RWPE2 (cell line): ENCODE data around the gene CHN2.

Source experiments
- ATAC-seq: fragments of 200-7000 bp; cut with Tn5 transposase; 3 replicates; pipeline ENCODE4 v1.9.1; 2021; ENCODE audit warnings: low read depth
- DNase-seq: peaks from one replicate; pipeline ENCODE4 v3.0.0-alpha.2; 2020; ENCODE audit warnings: low spot score
- H3K27ac ChIP-seq: fragments of 450-650 bp; 2 replicates; pipeline ENCODE4 v1.5.1; 2017; ENCODE audit warnings: mild to moderate bottlenecking; ENCODE audit not compliant: poor library complexity, severe bottlenecking
- H3K27me3 ChIP-seq: fragments of 250-450 bp; sonication (Bioruptor Pico); 2 replicates; pipeline ENCODE4 v1.5.1; 2021; ENCODE audit warnings: mild to moderate bottlenecking, moderate library complexity; ENCODE audit not compliant: insufficient read depth, poor library complexity, severe bottlenecking
- H3K36me3 ChIP-seq: fragments of 250-450 bp; sonication (Bioruptor Pico); 2 replicates; pipeline ENCODE4 v1.5.1; 2020; ENCODE audit warnings: low read depth, mild to moderate bottlenecking, moderate library complexity
- H3K4me1 ChIP-seq: fragments of 250-450 bp; sonication (Bioruptor Pico); 2 replicates; pipeline ENCODE4 v1.5.1; 2021; ENCODE audit warnings: mild to moderate bottlenecking, moderate library complexity; ENCODE audit not compliant: insufficient read depth, poor library complexity, severe bottlenecking
- H3K4me3 ChIP-seq: fragments of 250-450 bp; sonication (Bioruptor Pico); 2 replicates; pipeline ENCODE4 v1.5.1; 2021; ENCODE audit warnings: mild to moderate bottlenecking, moderate library complexity; ENCODE audit not compliant: severe bottlenecking
- H3K9me3 ChIP-seq: fragments of 250-450 bp; sonication (Bioruptor Pico); 2 replicates; pipeline ENCODE4 v1.5.1; 2021; ENCODE audit warnings: mild to moderate bottlenecking, moderate library complexity; ENCODE audit not compliant: severe bottlenecking
- TF ChIP-seq, protein P1 (sequence below): fragments of 450-650 bp; IDR thresholded peaks from one replicate; pipeline ENCODE4 v1.5.1; 2017; ENCODE audit warnings: mild to moderate bottlenecking, moderate library complexity; ENCODE audit not compliant: poor library complexity, severe bottlenecking

The CHN2 gene

DNA sequence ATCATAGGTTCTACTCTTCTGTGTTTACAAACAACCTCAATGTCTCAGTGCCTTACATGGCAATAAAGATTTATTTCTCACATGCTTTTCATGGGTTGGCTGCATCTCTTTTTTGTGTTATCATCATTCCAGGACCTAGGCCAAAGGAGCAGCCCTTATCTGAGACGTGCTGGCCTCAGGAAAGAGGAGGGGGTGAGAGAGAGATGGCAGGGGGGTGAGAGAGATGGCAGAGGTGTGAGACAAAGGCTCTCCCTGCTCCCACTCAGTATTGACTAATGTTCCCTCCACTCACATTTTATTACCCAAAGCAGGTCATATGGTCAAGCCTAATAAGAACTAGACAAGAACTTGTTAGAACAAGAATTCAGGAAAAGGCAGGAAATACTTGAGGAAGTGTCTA lies 249.0 kb downstream of the CHN2 start:
- no peak for DNase-seq
- Histone ChIP-seq H3K27ac (peak overlapping the region; percentile 1), H3K9me3 (no peaks in the 10 kb centered on the region), H3K4me1 (peaks cover 23% of the 10 kb centered on the region), H3K27me3 (no peaks in the 10 kb centered on the region), H3K4me3 (no peak overlapping the region), H3K36me3 (no peaks in the 10 kb centered on the region)
- ATAC-seq, result peak; percentile 33; the same call in 1 of the 3 replicates
- TF ChIP-seq, protein P1, sequence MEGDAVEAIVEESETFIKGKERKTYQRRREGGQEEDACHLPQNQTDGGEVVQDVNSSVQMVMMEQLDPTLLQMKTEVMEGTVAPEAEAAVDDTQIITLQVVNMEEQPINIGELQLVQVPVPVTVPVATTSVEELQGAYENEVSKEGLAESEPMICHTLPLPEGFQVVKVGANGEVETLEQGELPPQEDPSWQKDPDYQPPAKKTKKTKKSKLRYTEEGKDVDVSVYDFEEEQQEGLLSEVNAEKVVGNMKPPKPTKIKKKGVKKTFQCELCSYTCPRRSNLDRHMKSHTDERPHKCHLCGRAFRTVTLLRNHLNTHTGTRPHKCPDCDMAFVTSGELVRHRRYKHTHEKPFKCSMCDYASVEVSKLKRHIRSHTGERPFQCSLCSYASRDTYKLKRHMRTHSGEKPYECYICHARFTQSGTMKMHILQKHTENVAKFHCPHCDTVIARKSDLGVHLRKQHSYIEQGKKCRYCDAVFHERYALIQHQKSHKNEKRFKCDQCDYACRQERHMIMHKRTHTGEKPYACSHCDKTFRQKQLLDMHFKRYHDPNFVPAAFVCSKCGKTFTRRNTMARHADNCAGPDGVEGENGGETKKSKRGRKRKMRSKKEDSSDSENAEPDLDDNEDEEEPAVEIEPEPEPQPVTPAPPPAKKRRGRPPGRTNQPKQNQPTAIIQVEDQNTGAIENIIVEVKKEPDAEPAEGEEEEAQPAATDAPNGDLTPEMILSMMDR, result no peak

DNA sequence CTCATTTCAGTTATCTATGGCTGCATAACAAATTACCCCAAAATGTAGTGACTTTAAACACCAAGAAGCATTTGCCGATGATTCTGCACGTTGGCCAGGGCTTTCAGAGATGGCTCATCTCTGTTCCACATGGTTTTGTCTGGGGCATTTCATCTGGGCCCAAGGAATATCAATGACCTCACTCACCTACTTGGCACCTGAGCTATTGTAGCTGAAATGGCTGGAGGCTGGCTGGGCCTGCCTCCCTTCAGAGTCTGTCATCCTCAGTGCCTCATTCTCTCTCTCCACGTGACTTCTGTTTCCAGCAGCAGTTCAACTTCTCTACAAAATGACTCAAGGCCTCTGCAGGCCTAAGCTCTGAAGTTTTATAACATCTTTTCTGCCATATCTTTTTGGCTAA lies 249.7 kb downstream of the CHN2 start:
- Histone ChIP-seq H3K4me1 (peaks cover 24% of the 10 kb centered on the region), H3K4me3 (no peak overlapping the region), H3K27me3 (no peaks in the 10 kb centered on the region), H3K9me3 (no peaks in the 10 kb centered on the region), H3K36me3 (no peaks in the 10 kb centered on the region), H3K27ac (peak overlapping the region; percentile 1)
- TF ChIP-seq, protein P1, result no peak
- no peak for DNase-seq
- no peak for ATAC-seq

DNA sequence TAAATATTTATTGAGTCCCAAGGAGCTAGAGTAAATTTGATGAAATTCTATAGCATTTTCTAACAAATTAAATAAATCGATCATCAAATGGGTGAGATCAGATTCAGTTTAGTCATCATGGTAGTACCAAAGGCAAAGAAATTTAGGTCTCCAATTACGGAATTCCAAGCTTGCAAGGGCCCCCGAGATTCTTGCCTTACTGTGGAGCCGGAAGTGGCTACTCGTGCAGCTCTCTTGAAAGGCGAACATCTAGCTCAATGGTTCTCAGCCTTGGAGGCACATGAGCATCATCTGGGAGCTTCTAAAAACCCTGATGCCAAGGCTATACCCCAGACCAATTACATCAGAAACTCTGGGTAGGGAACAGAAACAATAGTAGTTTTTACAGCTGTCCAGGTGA lies 251.2 kb downstream of the CHN2 start:
- no peak for DNase-seq
- ATAC-seq, result no peak
- H3K36me3 ChIP-seq, result no peaks in the 10 kb centered on the region
- TF ChIP-seq, protein P1, result no peak
- no peak overlapping the region for H3K4me3 ChIP-seq
- H3K4me1 ChIP-seq, result peaks cover 33% of the 10 kb centered on the region
- no peak overlapping the region for H3K27ac ChIP-seq
- no peaks in the 10 kb centered on the region for H3K9me3 ChIP-seq
- no peaks in the 10 kb centered on the region for H3K27me3 ChIP-seq

DNA sequence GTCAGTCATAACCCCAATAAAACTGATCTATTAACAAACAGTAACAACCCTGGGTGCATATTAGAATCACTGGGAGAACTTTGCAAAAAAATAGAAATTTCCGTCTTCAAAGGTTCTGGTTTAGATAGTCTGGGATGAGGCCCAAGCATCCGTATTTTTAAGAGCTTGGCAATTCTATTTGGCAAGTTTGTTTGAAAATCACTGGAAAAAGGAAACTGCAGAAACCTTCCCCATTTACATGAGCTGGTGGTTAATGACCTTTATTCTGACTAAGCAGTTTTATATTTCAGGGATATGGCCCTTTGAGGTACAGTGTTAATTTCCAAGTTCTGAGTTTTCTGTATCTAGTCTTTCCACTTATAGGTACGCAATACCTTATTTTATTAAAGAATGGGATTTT lies 253.3 kb downstream of the CHN2 start:
- no peaks in the 10 kb centered on the region for H3K9me3 ChIP-seq
- DNase-seq (no peak), ATAC-seq (no peak)
- H3K36me3 ChIP-seq, result no peaks in the 10 kb centered on the region
- H3K27ac ChIP-seq, result no peak overlapping the region
- H3K4me1 ChIP-seq, result peaks cover 20% of the 10 kb centered on the region
- no peaks in the 10 kb centered on the region for H3K27me3 ChIP-seq
- TF ChIP-seq, protein P1, result no peak
- H3K4me3 ChIP-seq, result no peak overlapping the region

DNA sequence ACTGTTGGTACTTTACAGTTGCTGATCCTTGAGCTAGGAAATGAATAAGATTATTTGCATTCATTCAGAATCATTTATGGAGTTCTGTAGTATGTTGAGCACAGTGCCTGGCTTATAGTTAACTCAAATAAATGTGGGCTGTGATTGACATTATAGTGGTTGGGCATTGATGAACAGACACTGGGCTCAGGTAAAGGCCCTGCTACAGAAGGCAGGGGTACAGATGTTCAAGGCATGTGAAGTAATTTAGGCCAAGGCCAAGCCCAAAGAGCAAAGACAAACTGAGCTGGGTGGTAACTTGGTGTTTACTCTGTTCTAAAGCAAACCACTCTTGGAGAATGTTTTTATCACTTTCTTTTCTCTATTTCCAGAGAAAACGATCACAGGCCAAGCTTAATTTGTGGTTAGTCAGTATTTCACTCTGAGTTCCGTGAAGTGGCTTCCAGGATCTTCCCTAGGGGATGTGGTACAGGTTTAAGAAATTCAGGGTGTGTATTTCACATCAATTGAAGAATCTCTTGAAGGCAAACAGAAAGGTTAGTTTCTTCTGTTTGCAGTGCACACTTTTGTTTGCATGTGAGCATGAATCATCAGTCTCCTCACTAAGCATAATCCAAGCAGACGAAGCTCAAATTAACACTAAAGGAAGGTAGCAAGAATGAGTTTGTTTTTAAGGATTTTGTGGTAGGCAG lies 255.1 kb downstream of the CHN2 start:
- no peak for DNase-seq
- peak; percentile 78 for ATAC-seq

More for the DNA sequence above, 255.1 kb downstream of the CHN2 start:
- Histone ChIP-seq H3K4me3 (no peak overlapping the region), H3K27ac (peak overlapping the region; percentile 26), H3K27me3 (no peaks in the 10 kb centered on the region), H3K9me3 (no peaks in the 10 kb centered on the region), H3K4me1 (peaks cover 10% of the 10 kb centered on the region), H3K36me3 (no peaks in the 10 kb centered on the region)
- TF ChIP-seq, protein P1, result no peak
